ENCODE results near the gene SDF2L1.

SDF2L1 gene

GRCh38 chr22:21622011-21622918, 19.8 kb upstream of the SDF2L1 start:
- no peak for DNase-seq

GRCh38 chr22:21622919-21623647, 19.0 kb upstream of the SDF2L1 start:
- peak; percentile 37 for DNase-seq

- no peak for DNase-seq
These were observed 18.5 kb upstream of the SDF2L1 start for GRCh38 chr22:21623648-21623970.

- DNase-seq: no peak
These were observed 17.8 kb upstream of the SDF2L1 start for GRCh38 chr22:21624120-21624879.

GRCh38 chr22:21624880-21625791, 17.0 kb upstream of the SDF2L1 start:
- DNase-seq: no peak

GRCh38 chr22:21626073-21626734, 15.9 kb upstream of the SDF2L1 start:
- DNase-seq: no peak

- no peak for DNase-seq
These were observed 15.2 kb upstream of the SDF2L1 start for GRCh38 chr22:21626735-21627469.

GRCh38 chr22:21628386-21629254, 13.5 kb upstream of the SDF2L1 start:
- no peak for DNase-seq

- DNase-seq: peak; percentile 92
These were observed 12.6 kb upstream of the SDF2L1 start, which contains the start of gene YDJC for GRCh38 chr22:21629255-21630149. TSS of gene YDJC (minus strand) at chr22:21630022. CDS start at chr22:21630014, 8 bp downstream.

- DNase-seq: no peak
These were observed 11.1 kb upstream of the SDF2L1 start for GRCh38 chr22:21631025-21631424.

- DNase-seq: no peak
These were observed 9.7 kb upstream of the SDF2L1 start, which contains the start of gene CCDC116 for GRCh38 chr22:21632237-21632895. TSS of gene CCDC116 (plus strand) at chr22:21632760. CDS start at chr22:21633182, 422 bp downstream.

GRCh38 chr22:21632931-21633330, 9.2 kb upstream of the SDF2L1 start:
- no peak for DNase-seq

GRCh38 chr22:21633481-21633880, 8.6 kb upstream of the SDF2L1 start:
- DNase-seq: no peak

- no peak for DNase-seq
These were observed 8.0 kb upstream of the SDF2L1 start for GRCh38 chr22:21634081-21634480.

- no peak for DNase-seq
These were observed 7.3 kb upstream of the SDF2L1 start for GRCh38 chr22:21634844-21635243.

GRCh38 chr22:21635771-21636510, 6.2 kb upstream of the SDF2L1 start:
- DNase-seq: no peak

- DNase-seq: no peak
These were observed 5.4 kb upstream of the SDF2L1 start for GRCh38 chr22:21636629-21637218.
